ENCODE data around the gene TMEM38B. TPM values are rescaled to one million over a fixed set of nuclear protein-coding genes. Genes with fewer than 3 reads are reported as not detected.

Gene TMEM38B
- total and polyA plus RNA-seq, 2 of the 8 experiments (the other 6 are each of a cell fraction or from before 2014, with no cell fraction given) = 10.6 to 12.4 TPM

DNA sequence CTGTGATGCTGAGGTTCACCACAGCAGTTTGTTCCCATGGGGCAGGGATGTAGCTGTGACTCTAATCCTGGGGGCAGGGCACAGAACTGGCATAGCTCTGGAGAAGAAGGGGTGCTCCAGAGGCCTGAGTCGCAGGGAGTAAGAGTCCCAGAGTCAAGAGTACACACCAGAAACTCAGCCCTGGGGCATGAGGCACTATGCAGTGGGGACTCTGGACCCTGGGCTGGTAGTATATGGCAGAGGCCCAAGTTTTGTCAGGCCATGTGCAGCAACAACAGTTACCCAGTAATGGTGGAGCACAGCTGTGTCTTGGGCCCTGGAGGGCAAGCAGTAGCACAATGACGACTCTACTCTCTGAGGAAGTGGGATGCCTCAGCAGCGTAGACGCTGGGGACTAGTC is 42.9 kb downstream of the TMEM38B start:
- H2BK15ac ChIP-seq (ENCODE audit: low read length) = no peak overlapping the region
- H2AK5ac ChIP-seq (ENCODE audit: low read depth, low read length) = no peak overlapping the region
- no peak overlapping the region for H3K56ac ChIP-seq (replicated peaks; ENCODE audit: insufficient read length, low read depth, low read length)
- no peak overlapping the region for H3K23ac ChIP-seq (ENCODE audit: insufficient read length)
- H3K4ac ChIP-seq (replicated peaks; ENCODE audit: insufficient read length, low read depth, low read length) = no peak overlapping the region
- H3K36me3 ChIP-seq (ENCODE audit: control insufficient read depth in 2 of 4, insufficient read depth in 4 of 4, low read length in 3 of 4) = no peaks in the 10 kb centered on the region; a peak in 1 of 8 replicates
- no peaks in the 10 kb centered on the region for H3K79me1 ChIP-seq (ENCODE audit: low read depth, low read length)
- DNase-seq (ENCODE audit: low read depth in 1 of 2, low spot score in 2 of 2) = no peak
- no peak for FAIRE-seq
- WGBS, 2 experiments (ENCODE audit: extremely low coverage in 1 of 2, insufficient coverage in 1 of 2, insufficient read length in 1 of 2, insufficient replicate concordance in 2 of 2, low coverage in 1 of 2, low lambda C conversion rate in 2 of 2, missing lambda C conversion rate in 1 of 2) = 91% methylated on average over 4 of the region's 4 CpGs; no CpG with 5 or more reads in 1 of the 2 experiments
- peaks cover 0 to 3% of the 10 kb centered on the region in 2 experiments; a peak in 1 of 4 replicates for H3K9me3 ChIP-seq (ENCODE audit: insufficient read depth in 2 of 2, low read depth in 1 of 2, low read length in 1 of 2)
- no peak overlapping the region for H3K14ac ChIP-seq (ENCODE audit: insufficient read length)
- H2BK20ac ChIP-seq (ENCODE audit: low read length) = no peak overlapping the region
- H3K23me2 ChIP-seq (ENCODE audit: low read depth, low read length) = no peaks in the 10 kb centered on the region
- no peak overlapping the region for H3K4me3 ChIP-seq (ENCODE audit: extremely low read depth in 1 of 4, insufficient read depth in 2 of 4, low read depth in 3 of 4, low read length in 4 of 4)
- no peaks in the 10 kb centered on the region for H4K20me1 ChIP-seq (replicated peaks in 1 of 2; ENCODE audit: control insufficient read depth in 1 of 2, insufficient read depth in 2 of 2, low read length in 2 of 2)
- H3K4me1 ChIP-seq (replicated peaks in 1 of 4; ENCODE audit: control insufficient read depth in 3 of 4, insufficient read depth in 4 of 4, low read length in 3 of 4) = no peaks in the 10 kb centered on the region
- H3K27me3 ChIP-seq (replicated peaks in 1 of 4; ENCODE audit: control insufficient read depth in 3 of 4, extremely low read depth in 1 of 4, insufficient read depth in 3 of 4, low read length in 3 of 4) = no peaks in the 10 kb centered on the region
- H3K4me2 ChIP-seq (ENCODE audit: insufficient read depth in 1 of 2, low read depth in 2 of 2, low read length in 2 of 2) = no peak overlapping the region
- no peak overlapping the region for H2BK12ac ChIP-seq (ENCODE audit: low read depth, low read length)
- no peak overlapping the region for H3K9ac ChIP-seq (replicated peaks in 1 of 4; ENCODE audit: extremely low read depth in 1 of 4, low read depth in 3 of 4, low read length in 3 of 4)
- no peak overlapping the region for H2BK5ac ChIP-seq (ENCODE audit: low read depth, low read length)
- H3K18ac ChIP-seq (ENCODE audit: extremely low read depth, low read length) = no peak overlapping the region
- no peak overlapping the region for H4K91ac ChIP-seq (replicated peaks; ENCODE audit: insufficient read length, low read length)
- ChIA-PET POLR2A (ENCODE audit: partially characterized antibody) (no interaction called here), CTCF (ENCODE audit: partially characterized antibody) (interaction anchor here (1.0 to 2.3 kb wide), 4 partner anchors 11 to 698 kb away, joined by 3 to 5 read pairs (median 4); no protein-coding TSS in a partner anchor)
- H2AFZ ChIP-seq (ENCODE audit: low read length) = no peak overlapping the region
- H4K5ac ChIP-seq (ENCODE audit: insufficient read length, low read depth, low read length) = no peak overlapping the region
- no peak overlapping the region for H3K27ac ChIP-seq (ENCODE audit: low read depth, low read length)
- no peak overlapping the region for H2BK120ac ChIP-seq (replicated peaks; ENCODE audit: low read depth, low read length)
- no peak overlapping the region for H4K8ac ChIP-seq (ENCODE audit: extremely low read depth, insufficient read depth, low read length)
- no peaks in the 10 kb centered on the region for H3K79me2 ChIP-seq (ENCODE audit: control insufficient read depth in 1 of 2, insufficient read depth in 2 of 2, low read length in 2 of 2)
- TF ChIP-seq, protein P1, sequence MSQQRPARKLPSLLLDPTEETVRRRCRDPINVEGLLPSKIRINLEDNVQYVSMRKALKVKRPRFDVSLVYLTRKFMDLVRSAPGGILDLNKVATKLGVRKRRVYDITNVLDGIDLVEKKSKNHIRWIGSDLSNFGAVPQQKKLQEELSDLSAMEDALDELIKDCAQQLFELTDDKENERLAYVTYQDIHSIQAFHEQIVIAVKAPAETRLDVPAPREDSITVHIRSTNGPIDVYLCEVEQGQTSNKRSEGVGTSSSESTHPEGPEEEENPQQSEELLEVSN (IDR thresholded peaks at IDR 0.05) = no peak
- no peak for TF ChIP-seq ZNF274 (IDR thresholded peaks at IDR 0.05; ENCODE audit: borderline replicate concordance, extremely low read depth, low read length)
- no peak for TF ChIP-seq RFX5 (IDR thresholded peaks at IDR 0.05; ENCODE audit: borderline replicate concordance, low read depth, low read length)
- TF ChIP-seq RBBP5 (IDR thresholded peaks at IDR 0.05; ENCODE audit: borderline replicate concordance, low read depth, low read length) = no peak
- no peak for TF ChIP-seq SAP30 (IDR thresholded peaks at IDR 0.05; ENCODE audit: insufficient read depth, insufficient replicate concordance, low read length)
- TF ChIP-seq HDAC6 (IDR thresholded peaks at IDR 0.05; ENCODE audit: low read depth, low read length) = no peak
- TF ChIP-seq CBX5 (IDR thresholded peaks at IDR 0.05; ENCODE audit: low read depth, low read length) = no peak
- no peak for TF ChIP-seq MAFK (IDR thresholded peaks at IDR 0.05; ENCODE audit: low read depth, low read length)
- TF ChIP-seq POU5F1 (IDR thresholded peaks at IDR 0.05; ENCODE audit: low read depth, low read length) = no peak
- TF ChIP-seq, protein P2, sequence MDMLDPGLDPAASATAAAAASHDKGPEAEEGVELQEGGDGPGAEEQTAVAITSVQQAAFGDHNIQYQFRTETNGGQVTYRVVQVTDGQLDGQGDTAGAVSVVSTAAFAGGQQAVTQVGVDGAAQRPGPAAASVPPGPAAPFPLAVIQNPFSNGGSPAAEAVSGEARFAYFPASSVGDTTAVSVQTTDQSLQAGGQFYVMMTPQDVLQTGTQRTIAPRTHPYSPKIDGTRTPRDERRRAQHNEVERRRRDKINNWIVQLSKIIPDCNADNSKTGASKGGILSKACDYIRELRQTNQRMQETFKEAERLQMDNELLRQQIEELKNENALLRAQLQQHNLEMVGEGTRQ (IDR thresholded peaks at IDR 0.05; ENCODE audit: low read length) = no peak
- no peak for TF ChIP-seq ASH2L (IDR thresholded peaks at IDR 0.05; ENCODE audit: low read length)
- no peak for TF ChIP-seq CEBPB (IDR thresholded peaks at IDR 0.05; ENCODE audit: low read depth, low read length)
- TF ChIP-seq EGR1 (IDR thresholded peaks at IDR 0.05; ENCODE audit: borderline replicate concordance, low read depth, low read length) = no peak
